ENCODE measurements around the gene RAB40C.

Gene RAB40C, protein sequence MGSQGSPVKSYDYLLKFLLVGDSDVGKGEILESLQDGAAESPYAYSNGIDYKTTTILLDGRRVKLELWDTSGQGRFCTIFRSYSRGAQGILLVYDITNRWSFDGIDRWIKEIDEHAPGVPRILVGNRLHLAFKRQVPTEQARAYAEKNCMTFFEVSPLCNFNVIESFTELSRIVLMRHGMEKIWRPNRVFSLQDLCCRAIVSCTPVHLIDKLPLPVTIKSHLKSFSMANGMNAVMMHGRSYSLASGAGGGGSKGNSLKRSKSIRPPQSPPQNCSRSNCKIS

GRCh38 chr16:589658-590187 lies at the start of gene RAB40C:
Gene RAB40C, plus strand, starts transcription at chr16:590066. Its CDS starts 226 bp downstream, at chr16:590292.
- Mint-ChIP-seq H3K27me3 (no peaks in the 10 kb centered on the region), H3K27ac (peak within 1 kb of the TSS; percentile 98), H3K4me1 (ENCODE audit: low read depth) (peaks cover 36% of the 10 kb centered on the region), H3K36me3 (ENCODE audit: low read depth) (peaks cover 25% of the 10 kb centered on the region), H3K4me3 (peak within 1 kb of the TSS; percentile 86), H3K9me3 (no peaks in the 10 kb centered on the region)
- peak; percentile 99 for DNase-seq

DNA sequence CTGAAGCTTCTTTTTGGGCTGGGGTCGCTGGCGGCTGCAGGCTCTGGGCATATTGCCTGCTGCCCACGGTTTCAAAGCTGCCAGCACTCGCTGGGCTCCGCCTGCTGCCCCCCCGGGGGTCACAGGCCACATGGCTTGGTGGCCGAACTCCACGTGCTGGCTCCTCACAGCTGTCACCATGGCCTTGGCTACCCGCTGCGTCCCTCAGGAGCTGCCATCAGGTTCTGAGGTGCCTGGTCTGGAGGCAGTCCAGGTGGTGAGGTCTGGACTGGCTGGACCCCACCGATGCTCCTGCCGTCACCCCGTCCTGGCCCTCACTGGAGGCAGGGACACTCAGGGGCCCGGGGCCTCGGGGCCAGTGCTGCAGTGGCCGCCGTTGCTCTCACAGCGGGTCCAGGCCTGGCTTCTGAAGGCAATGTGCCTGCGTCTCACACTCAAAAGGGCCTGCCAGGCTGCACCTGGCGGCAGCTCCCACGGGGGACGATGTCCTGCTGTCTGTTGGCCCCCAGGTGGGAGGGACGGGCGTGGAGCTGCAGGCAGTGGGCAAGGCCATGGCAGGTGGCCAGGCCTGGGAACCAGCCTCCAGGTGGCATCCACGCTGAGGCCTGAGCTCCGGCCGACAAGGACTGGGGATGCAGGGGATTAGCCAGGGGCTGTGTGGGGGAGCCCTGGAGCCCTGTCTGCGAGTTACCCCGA lies 49.1 kb upstream of the RAB40C start:
- H3K27ac Mint-ChIP-seq: no peak overlapping the region
- H3K36me3 Mint-ChIP-seq (ENCODE audit: low read depth): peaks cover 49% of the 10 kb centered on the region
- H3K27me3 Mint-ChIP-seq: no peaks in the 10 kb centered on the region

GRCh38 chr16:543301-544164 lies 46.3 kb upstream of the RAB40C start:
- H3K4me3 Mint-ChIP-seq: no peak overlapping the region

More for the DNA sequence above, 49.1 kb upstream of the RAB40C start:
- no peak overlapping the region for H3K4me3 Mint-ChIP-seq
- no peaks in the 10 kb centered on the region for H3K9me3 Mint-ChIP-seq
- DNase-seq: no peak
- H3K4me1 Mint-ChIP-seq (ENCODE audit: low read depth): peaks cover 5% of the 10 kb centered on the region

DNA sequence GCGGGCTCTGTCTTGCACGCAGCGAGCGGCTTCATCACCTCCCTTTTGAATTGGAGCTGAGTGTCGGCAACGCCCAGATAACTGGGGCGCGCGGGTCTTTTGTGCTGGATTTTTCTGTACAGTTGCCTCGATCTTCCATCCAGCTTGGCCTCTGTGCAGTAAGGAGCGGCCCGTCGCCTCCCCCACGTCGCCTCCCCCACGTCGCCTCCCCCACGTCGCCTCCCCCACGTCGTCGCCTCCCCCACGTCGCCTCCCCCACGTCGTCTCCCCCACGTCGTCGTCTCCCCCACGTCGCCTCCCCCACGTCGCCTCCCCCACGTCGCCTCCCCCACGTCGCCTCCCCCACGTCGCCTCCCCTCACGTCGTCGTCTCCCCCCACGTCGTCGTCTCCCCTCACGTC lies 45.3 kb upstream of the RAB40C start:
- Mint-ChIP-seq H3K9me3 (no peaks in the 10 kb centered on the region), H3K27ac (no peak overlapping the region), H3K27me3 (no peaks in the 10 kb centered on the region), H3K4me1 (ENCODE audit: low read depth) (peaks cover 2% of the 10 kb centered on the region), H3K4me3 (no peak overlapping the region), H3K36me3 (ENCODE audit: low read depth) (peaks cover 28% of the 10 kb centered on the region)
- no peak for DNase-seq

More at GRCh38 chr16:543301-544164, 46.3 kb upstream of the RAB40C start:
- no peak overlapping the region for H3K27ac Mint-ChIP-seq
- H3K36me3 Mint-ChIP-seq (ENCODE audit: low read depth): peaks cover 30% of the 10 kb centered on the region
- DNase-seq: no peak
- H3K4me1 Mint-ChIP-seq (ENCODE audit: low read depth): peaks cover 5% of the 10 kb centered on the region
- H3K9me3 Mint-ChIP-seq: no peaks in the 10 kb centered on the region
- no peaks in the 10 kb centered on the region for H3K27me3 Mint-ChIP-seq

- Mint-ChIP-seq H3K4me1 (ENCODE audit: low read depth) (peaks cover 2% of the 10 kb centered on the region), H3K36me3 (ENCODE audit: low read depth) (peaks cover 30% of the 10 kb centered on the region), H3K27me3 (no peaks in the 10 kb centered on the region), H3K4me3 (no peak overlapping the region), H3K9me3 (no peaks in the 10 kb centered on the region), H3K27ac (no peak overlapping the region)
- peak; percentile 68 for DNase-seq
Measured at GRCh38 chr16:546909-547770, 42.7 kb upstream of the RAB40C start.

DNA sequence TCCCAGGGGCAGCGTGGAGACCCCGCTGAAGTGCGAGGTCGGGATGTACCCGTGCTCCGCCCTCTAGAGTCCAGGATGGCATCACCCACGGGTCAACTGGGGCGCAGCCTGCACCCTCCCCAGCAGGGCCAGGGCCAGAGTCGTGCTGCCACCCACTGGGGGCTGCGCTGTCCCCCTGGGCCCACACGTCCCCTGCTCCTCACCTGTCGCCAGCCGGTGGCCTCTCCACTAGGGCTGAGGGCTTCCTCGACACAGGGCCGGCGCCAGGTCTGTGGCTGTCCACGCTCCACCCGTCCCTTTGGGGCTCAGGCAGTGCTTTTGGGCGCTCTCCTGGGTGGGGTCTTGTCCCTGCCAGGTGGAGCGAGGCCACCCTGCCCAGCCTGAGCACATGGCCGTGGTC lies 41.3 kb upstream of the RAB40C start:
- H3K27ac Mint-ChIP-seq: no peak overlapping the region
- H3K36me3 Mint-ChIP-seq (ENCODE audit: low read depth): peaks cover 25% of the 10 kb centered on the region
- peaks cover 2% of the 10 kb centered on the region for H3K4me1 Mint-ChIP-seq (ENCODE audit: low read depth)
- DNase-seq: no peak
- no peaks in the 10 kb centered on the region for H3K9me3 Mint-ChIP-seq
- no peaks in the 10 kb centered on the region for H3K27me3 Mint-ChIP-seq
- H3K4me3 Mint-ChIP-seq: no peak overlapping the region

- Mint-ChIP-seq H3K4me3 (no peak overlapping the region), H3K27me3 (no peaks in the 10 kb centered on the region), H3K27ac (no peak overlapping the region), H3K9me3 (no peaks in the 10 kb centered on the region), H3K36me3 (ENCODE audit: low read depth) (peaks cover 29% of the 10 kb centered on the region), H3K4me1 (ENCODE audit: low read depth) (peaks cover 2% of the 10 kb centered on the region)
- no peak for DNase-seq
Measured at GRCh38 chr16:549544-550263, 40.2 kb upstream of the RAB40C start.

GRCh38 chr16:551210-551609 lies 38.7 kb upstream of the RAB40C start:
- H3K27ac Mint-ChIP-seq: no peak overlapping the region
- H3K36me3 Mint-ChIP-seq (ENCODE audit: low read depth): peaks cover 21% of the 10 kb centered on the region
- DNase-seq: no peak
- H3K9me3 Mint-ChIP-seq: no peaks in the 10 kb centered on the region
- H3K4me3 Mint-ChIP-seq: no peak overlapping the region
- no peaks in the 10 kb centered on the region for H3K4me1 Mint-ChIP-seq (ENCODE audit: low read depth)
- H3K27me3 Mint-ChIP-seq: no peaks in the 10 kb centered on the region

DNA sequence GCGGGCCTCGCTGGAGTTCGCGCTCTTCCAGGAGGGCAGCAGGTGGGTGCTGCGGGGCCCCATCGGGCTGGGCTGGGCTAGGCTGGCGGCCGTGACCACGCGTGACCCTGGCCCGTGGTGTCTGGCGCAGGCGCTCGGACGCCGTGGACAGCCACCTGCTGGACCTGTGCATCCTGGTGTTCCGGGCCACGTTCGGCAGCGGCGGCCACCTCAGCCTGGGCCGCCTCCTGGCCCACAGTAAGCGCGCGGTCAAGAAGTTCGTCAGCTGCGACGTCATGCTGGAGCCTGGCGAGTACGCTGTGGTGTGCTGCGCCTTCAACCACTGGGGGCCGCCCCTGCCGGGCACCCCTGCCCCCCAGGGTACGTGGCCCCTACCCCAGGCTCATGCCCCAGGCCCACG lies 37.7 kb upstream of the RAB40C start:
- no peak for DNase-seq
- Mint-ChIP-seq H3K9me3 (no peaks in the 10 kb centered on the region), H3K4me1 (ENCODE audit: low read depth) (no peaks in the 10 kb centered on the region), H3K36me3 (ENCODE audit: low read depth) (peaks cover 19% of the 10 kb centered on the region), H3K27ac (no peak overlapping the region), H3K4me3 (no peak overlapping the region), H3K27me3 (no peaks in the 10 kb centered on the region)

GRCh38 chr16:553601-554296 lies 36.1 kb upstream of the RAB40C start:
- peaks cover 18% of the 10 kb centered on the region for H3K36me3 Mint-ChIP-seq (ENCODE audit: low read depth)
- peaks cover 4% of the 10 kb centered on the region for H3K27me3 Mint-ChIP-seq
- H3K27ac Mint-ChIP-seq: no peak overlapping the region
- no peaks in the 10 kb centered on the region for H3K4me1 Mint-ChIP-seq (ENCODE audit: low read depth)
- DNase-seq: no peak
- H3K4me3 Mint-ChIP-seq: no peak overlapping the region
- no peaks in the 10 kb centered on the region for H3K9me3 Mint-ChIP-seq

- Mint-ChIP-seq H3K9me3 (no peaks in the 10 kb centered on the region), H3K27me3 (peaks cover 8% of the 10 kb centered on the region), H3K27ac (no peak overlapping the region), H3K4me1 (ENCODE audit: low read depth) (no peaks in the 10 kb centered on the region), H3K4me3 (no peak overlapping the region), H3K36me3 (ENCODE audit: low read depth) (peaks cover 16% of the 10 kb centered on the region)
- DNase-seq: no peak
Measured at GRCh38 chr16:554297-554621, 35.6 kb upstream of the RAB40C start.

- H3K27me3 Mint-ChIP-seq: peaks cover 11% of the 10 kb centered on the region
- DNase-seq: no peak
- H3K27ac Mint-ChIP-seq: no peak overlapping the region
- H3K4me3 Mint-ChIP-seq: no peak overlapping the region
- peaks cover 14% of the 10 kb centered on the region for H3K36me3 Mint-ChIP-seq (ENCODE audit: low read depth)
- H3K4me1 Mint-ChIP-seq (ENCODE audit: low read depth): peaks cover 2% of the 10 kb centered on the region
- no peaks in the 10 kb centered on the region for H3K9me3 Mint-ChIP-seq
Measured at GRCh38 chr16:554640-555365, 35.1 kb upstream of the RAB40C start.

Data from activated T-cell treated with anti-CD3 and anti-CD28 coated beads, Interleukin-2, amount 50 U/mL, for 24 hours (primary cell).